ENCODE results near the gene PTPRT. TPM values are rescaled to one million over a fixed set of nuclear protein-coding genes. Genes with fewer than 3 reads are reported as not detected.

Gene PTPRT
- total RNA-seq, 1 donor from 2014 or later = 45.0 TPM

DNA sequence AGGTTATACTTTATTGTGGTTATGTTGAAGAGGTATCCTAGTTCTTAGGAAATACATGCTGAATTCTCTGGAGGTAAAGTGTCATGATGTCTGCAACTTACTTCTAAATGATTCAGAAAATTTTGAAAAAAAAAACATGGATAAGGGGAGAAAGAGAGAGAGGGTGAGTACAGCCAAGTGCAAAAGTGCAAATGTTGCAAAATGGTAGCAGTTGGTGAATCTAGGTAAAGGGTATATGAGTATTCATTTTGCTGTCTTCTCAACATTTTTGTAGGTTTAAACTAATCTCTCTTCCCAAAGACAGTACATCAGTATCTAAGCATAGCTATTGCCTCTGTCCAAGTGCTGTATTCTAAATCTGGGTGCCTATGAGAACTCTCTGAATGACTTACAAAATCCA is 992.1 kb downstream of the PTPRT start:
- no peak for DNase-seq (ENCODE audit: low spot score)

DNA sequence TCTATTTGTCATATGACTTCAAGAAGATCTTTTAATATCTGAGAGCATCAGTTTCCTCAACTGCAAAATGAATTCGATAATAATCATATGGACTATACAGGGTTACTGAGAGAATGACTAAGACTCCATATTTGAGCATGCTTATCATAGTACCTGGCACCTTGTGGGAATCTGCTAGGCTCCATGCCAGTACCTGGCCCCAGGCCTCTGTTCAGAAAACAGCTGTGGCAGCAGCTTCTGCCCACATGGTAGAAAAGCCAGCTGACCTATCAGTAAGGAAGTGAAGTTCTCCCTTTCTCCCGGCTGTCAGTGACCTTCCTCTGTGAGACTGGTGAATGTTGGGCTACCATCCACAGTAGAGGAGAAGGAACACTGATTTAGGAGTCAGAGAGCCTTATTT is 996.6 kb downstream of the PTPRT start:
- peak; percentile 44 for DNase-seq (ENCODE audit: low spot score)

DNA sequence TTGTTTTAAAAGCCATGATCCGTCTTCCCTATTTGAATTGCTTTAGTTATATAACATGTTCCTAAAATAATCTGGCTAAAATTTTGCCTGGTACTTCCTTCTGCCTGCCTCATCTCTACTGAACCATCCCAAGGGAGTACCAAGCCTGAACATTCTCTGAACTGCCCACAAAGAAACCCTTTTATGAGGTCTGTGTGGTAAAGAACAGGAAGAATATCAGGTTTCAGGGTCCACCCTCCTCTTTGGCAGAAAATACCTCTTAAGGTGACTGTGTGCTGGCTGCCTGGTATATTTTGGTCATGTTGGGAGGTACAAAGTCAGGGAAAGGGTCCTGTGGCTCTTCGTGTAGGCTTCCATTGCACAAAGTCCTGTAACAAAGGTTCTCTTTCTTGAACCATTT is 997.4 kb downstream of the PTPRT start:
- DNase-seq (ENCODE audit: low spot score) = no peak

GRCh38 chr20:42191140-42191860 is 998.4 kb downstream of the PTPRT start:
- DNase-seq (ENCODE audit: low spot score) = peak; percentile 26

DNA sequence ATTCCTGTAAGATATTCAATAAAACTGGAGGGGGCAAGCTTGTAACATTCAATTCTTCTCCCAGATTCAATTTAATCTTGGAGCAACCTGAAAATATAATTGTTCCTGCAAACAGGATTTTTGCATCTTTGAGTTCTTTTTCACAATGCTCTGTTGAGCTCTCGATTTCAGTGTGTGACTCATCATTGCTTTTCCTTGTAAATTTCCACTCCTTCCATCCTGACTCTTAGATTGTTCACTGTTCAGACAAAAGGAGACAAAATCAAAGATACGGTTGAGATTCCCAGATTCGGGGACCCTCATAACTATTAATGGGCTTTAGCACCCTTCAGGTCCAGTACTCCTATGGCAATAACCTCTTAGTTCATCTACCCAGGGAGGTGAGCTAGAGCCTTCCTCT is 999.6 kb downstream of the PTPRT start:
- no peak for DNase-seq (ENCODE audit: low spot score)

DNA sequence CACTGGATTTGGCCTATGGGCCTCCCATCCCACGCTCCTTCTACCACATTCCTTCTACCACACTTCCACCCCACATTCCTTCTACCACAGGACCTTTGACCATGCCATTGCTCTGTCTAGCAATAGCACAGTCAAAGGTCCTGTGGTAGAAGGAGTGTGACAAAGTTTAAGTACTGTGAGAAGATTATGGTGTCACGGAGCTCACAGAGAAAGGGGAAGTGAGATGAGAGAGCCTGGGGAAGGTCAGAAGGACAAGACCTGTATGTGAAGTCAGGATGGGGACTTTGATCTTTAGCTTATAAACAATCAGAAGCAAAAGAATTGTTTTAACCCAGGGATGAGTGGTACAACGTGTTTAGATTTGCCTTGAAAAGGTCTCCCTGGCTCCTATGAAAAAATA is 1003.4 kb downstream of the PTPRT start:
- no peak for DNase-seq (ENCODE audit: low spot score)

GRCh38 chr20:42183147-42183546 is 1006.6 kb downstream of the PTPRT start:
- DNase-seq (ENCODE audit: low spot score) = no peak

DNA sequence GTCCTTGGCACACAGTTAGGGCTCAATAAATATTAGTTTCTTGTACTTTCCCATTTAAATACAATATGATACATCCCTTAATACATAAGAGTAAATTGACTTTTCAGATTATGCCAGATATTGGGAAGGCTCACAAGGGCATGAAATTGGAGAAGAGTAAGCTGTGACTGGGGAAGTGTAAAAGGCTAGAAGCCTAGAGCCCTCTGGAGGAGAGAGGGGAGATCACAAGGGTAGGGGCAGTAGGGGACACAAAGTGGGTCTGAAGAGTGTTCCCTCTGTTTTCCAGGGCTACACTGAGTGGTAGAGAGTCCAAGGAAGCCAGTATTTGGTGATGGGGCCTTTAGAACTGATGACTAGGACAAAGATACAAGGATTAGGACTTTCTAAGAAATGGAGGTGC is 1008.6 kb downstream of the PTPRT start:
- DNase-seq (ENCODE audit: low spot score) = no peak

GRCh38 chr20:42179768-42180167 is 1009.9 kb downstream of the PTPRT start:
- DNase-seq (ENCODE audit: low spot score) = peak; percentile 17

- DNase-seq (ENCODE audit: low spot score) = no peak
These were observed 1016.3 kb downstream of the PTPRT start for GRCh38 chr20:42173440-42173839.

DNA sequence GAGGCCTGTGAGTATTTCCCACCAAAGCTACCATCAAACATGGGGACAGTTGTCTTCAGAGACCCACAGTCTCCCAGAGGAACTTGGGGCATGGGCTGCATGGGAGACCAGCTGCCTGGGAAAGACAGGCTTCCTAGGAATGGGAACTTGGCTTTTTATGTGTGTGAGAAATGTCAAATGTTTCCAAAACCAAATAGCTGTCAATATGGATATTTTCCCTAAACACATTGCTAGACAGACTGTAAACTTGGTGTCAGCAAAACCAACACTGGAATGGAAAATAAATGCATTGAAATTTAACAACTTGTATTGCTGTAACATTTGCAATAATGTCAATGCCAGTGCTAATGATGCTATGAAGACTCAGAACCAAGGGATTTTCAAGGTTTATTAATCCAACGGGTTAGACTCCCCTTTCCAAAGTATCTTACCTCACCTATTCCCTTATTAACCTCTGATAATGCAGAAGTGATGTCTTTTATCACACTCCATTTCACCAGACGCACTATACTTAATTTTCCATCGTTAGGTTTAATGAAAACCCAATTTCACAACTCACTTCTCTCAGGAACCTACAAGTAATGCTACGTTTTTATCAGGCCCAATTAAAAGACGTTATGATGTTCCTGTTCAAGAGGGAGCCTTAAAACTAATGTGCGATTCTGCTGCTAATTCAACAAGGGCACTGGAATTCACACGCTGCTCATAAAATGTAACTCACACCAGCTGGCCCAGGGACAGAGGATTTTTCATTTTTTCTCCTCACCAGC is 1025.4 kb downstream of the PTPRT start:
- DNase-seq (ENCODE audit: low spot score) = no peak

DNA sequence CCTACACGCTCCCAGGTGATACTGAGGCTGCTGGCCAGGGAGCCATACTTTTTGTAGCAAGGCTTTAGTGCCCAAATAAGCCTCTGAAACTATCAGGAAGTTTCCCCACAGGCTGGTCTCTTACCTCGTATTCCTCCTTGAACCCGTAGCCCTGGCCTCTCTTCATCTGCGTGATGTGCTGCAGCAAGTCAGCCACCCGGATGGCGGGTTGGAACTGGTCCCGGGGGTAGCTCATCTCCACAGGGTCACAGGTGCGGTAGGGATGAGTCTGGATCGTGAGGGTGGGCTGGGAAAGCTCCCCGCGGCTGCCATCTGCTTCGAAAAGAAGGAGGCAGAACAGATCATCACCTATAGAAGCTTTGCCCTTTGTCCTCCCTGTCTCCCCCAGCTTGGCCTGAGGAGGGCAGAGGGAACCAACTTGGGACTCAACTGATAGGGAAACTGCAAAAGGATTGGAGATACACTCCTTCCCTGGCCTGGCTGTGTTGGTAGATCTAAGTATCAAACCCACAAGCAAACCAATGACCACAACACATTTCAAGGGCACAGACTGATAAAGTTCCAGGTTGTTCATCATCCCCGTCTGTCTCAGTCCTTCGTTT is 1028.4 kb downstream of the PTPRT start:
- no peak for DNase-seq (ENCODE audit: low spot score)

DNA sequence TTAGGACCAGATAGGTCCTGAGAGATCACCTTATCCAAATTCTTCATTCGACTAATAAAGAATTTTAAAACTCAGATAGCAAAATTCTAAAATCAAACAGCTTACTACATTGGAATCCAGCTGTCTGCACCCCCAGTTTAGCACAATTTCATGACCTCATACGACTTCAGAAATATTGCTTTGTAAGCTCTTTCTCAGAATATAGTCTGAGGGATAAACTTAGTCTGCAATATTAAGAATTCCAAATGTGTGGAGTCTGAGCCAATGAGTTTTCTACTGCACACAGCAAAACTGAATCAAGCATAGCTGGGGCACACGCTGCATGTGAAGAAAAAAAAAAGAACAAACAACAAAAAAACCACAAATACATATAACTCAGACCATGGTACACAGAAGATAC is 1029.9 kb downstream of the PTPRT start:
- DNase-seq (ENCODE audit: low spot score) = no peak

DNA sequence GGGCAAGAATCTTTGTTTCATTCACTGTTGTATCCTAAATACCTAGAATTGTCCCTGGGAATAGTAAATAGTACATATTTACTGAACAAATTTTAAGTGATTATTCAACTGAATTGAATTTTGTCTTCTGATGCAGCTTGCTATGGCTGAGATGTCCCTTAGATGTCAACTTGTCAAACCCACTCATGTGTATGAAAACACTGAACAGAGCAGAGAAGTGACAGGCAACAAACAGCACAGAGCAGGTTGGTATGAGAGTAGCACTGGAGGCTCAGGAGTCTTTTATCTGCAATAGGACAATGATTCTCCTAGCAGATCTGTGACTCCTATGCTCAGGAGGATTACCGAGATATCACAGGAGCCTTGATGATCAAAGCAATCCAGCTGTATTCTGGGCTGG is 1031.4 kb downstream of the PTPRT start:
- no peak for DNase-seq (ENCODE audit: low spot score)

DNA sequence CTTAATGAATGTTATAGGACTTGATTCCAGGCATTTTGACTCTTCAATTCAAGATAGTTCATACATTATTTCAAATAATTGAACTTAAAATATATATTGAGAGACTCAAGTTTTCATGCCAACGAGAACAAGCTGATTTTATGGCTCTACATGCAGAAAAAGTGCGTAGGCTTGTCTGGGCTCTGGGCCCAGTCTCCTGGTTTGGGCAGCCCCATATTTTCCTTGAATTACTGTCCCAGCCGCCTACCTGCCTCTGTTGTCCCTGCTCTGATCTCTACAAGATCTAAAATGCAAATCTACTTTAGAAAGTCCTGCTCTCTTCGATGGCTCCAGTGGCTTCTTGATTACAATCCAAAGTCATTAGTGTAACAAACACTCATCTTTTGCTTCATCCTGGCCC is 1034.1 kb downstream of the PTPRT start:
- DNase-seq (ENCODE audit: low spot score) = no peak

DNA sequence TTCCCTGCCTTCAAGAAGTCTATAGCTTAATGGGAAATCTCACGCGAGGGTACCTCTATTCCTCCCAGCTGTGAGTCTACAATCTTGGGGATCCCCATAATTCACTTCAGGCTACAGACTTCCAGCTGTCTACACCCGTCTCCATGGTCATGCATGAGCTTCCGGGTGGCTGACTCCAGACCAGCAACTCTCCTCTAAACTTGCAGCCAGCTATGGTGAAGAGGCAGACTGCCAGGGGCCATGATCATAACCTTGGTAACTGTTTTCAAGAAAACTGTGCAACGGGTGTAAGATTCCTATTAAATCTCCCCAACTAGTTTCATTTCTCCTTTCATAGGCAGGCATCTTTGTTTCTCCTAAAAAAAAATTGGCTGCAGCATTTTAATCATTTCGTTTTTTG is 1037.1 kb downstream of the PTPRT start:
- DNase-seq (ENCODE audit: low spot score) = no peak

DNA sequence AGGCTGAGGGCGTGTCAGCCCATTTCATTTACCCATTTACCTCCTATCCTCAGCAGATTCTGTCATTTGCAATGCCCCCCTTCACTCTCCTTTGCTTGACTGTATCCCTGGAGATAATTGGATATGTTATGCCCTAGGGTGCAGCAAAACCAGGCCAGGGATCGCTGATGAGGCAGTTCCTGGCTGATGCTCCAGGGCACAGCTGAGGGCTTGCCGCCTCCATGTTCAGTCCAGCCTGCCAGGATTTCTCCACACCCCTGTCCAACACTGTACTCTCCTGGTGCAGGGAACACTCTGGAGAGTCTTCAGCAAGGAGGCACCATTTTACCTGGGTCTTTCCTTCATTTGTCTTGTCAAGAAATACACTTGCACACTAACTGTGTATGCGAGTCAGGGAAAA is 1039.5 kb downstream of the PTPRT start:
- no peak for DNase-seq (ENCODE audit: low spot score)

DNA sequence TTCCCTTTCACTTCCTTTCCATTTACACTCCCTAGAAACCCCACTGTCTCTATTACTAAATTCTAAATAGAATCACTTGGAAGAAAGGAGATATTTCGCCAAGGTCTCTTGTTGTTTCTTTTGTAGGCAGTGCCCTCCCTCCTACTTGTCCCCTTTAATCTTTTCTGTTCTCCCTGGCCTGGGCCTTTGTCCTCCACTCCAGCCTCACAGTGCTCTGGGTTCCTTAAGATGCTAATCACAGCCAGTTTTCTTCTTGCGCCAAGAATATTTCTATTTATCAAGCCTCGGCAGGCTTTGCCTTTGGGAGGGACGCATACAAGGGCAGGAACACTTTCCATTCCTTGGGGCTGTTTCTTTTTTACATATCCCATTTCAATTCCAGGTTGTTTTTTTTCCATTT is 1051.0 kb downstream of the PTPRT start:
- DNase-seq (ENCODE audit: low spot score) = no peak

DNA sequence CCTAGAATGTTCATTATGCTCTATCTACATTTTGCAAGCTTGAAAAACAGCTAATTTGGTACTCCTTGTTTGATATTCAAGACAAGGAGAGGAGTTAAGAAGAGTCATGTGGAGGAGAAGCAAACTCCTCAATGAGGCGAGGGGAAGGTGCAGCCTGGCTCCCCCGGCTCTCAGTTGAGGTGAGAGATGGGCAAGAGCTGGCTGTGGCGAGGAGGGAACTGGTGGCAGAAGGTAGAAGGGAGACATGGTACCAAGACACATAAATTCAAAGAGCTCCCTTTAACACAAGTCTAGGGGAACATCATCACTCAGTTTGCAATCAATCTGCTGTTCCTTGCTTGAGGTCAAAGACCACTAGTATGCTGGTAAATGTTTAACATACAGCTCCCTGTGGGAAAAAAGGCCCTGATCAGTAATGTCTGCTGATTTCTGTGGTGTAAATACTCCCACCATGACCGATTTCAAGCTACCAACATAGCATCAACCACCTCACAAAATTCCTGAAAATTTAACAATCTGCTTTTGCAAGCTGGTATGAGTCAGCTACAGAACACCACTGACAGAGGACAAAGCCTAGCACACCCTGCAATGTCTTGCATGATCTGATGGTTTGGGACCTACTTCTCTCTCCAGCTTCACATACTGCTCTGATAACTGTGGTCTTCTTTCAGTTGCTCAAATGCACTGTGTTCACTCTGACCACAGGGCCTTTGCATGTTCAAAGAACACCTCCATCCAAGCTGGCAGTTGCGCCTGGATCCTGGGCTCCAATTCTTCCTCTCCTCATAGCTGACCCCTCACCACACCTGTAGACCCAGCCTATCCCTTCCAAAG is 1055.2 kb downstream of the PTPRT start:
- no peak for DNase-seq (ENCODE audit: low spot score)

- DNase-seq (ENCODE audit: low spot score) = no peak
These were observed 1058.7 kb downstream of the PTPRT start for GRCh38 chr20:42130810-42131596.

- DNase-seq (ENCODE audit: low spot score) = no peak
These were observed 1064.3 kb downstream of the PTPRT start for GRCh38 chr20:42125426-42125825.

All from mucosa of gallbladder (tissue), 1 donor.